T-helper 1 cell treated with Interleukin-12 subunit alpha and Interleukin-12 subunit beta and Interleukin-4 antibody, amounts not matched to agents 30 ng/mL and 1 ng/mL, for 36 hours (primary cell): ENCODE results near the gene MEGF11. TPM values are rescaled to one million over a fixed set of nuclear protein-coding genes. Genes with fewer than 3 reads are reported as not detected.

ENCODE experiments used
- intact Hi-C: fragments of 100-400 bp; cut with micrococcal nuclease; formaldehyde crosslinking; loops from one replicate; pipeline ENCODE4 v1.15.1; 2024
- total RNA-seq: library from RNA; stranded (reverse); gene quantifications from 2 replicates; pipeline ENCODE4 v1.2.3, GENCODE V29; 2022

Gene MEGF11
- total RNA-seq, 1 donor from 2014 or later, result 0.78 TPM

DNA sequence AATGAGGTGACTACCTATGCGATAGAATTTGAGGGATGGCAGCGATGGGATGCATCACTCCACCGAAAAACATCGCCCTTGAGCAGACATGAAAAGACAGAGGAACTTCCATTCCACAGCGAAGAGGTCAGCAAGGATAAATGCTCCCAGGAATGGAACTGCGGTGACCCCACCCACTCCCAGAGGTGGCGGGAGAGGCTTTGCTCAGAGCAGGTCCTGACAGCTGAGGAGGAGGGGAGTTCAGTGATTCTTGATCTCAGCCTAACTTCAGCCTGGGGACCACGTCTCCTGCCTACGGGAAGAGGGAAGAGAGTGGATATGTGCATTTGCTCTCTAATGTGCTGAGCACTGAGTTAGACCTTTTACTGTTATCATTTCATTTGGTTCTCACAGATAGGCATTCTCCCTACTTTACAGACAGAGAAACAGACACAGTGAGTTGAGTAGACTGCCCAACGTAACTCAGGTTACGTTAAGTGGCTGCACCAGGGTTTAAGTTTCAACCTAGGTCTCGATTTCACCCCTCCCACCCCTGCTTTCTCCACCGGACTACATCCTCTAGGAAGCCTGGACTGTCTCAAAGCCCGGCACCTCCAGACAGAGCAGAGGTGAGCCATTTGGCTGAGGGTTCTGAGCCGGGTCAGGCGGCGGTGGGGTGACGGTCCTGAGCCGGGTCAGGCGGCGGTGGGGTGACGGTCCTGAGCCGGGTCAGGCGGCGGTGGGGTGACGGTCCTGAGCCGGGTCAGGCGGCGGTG, 214.3 kb downstream of the MEGF11 start:
- intact Hi-C loops, result no loop called here

GRCh38 chr15:66038387-66039116, 215.0 kb downstream of the MEGF11 start:
- intact Hi-C loops, result no loop called here

DNA sequence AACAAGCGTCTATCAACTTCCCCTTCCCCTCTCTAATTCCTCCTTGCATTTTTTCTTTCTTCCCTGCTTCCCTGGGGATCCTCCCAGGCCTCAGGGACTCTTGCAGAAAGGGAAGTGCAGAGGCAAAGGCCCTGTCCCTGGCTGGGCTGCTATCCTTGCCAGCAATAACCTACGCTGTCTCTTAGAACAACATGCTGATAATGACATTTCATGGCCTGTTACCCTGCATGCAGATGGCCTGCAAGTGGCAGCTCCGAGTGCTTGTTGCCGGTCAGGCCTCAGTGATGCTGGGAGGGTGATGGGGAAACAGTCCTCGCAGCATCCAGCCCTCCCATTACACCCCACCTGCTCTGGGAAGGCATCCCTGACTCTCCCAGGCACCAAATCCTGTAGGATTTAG, 216.7 kb downstream of the MEGF11 start:
- intact Hi-C loops, result no loop called here

DNA sequence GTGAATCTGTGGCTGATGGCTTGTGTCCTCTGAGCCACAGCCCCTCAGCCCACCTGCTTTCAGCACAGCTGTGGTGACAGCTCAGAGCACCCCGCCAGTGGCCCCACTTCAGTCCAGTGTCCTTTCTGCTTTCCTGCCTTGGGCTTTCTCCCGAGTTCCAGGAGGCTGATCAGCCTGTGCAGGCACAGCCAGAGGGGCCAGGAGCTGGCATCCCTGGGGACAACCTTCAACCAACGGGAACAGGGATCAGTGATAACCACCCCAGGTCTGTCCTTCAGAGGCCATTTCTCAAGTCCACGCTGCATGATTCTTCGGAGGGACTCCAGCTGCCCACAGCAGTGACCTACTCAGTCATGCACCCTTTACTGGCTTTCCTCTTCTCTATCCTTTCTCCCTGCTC, 217.6 kb downstream of the MEGF11 start:
- intact Hi-C loops, result no loop called here

- intact Hi-C loops, result no loop called here
Observed at GRCh38 chr15:66033143-66033542, 220.4 kb downstream of the MEGF11 start.

DNA sequence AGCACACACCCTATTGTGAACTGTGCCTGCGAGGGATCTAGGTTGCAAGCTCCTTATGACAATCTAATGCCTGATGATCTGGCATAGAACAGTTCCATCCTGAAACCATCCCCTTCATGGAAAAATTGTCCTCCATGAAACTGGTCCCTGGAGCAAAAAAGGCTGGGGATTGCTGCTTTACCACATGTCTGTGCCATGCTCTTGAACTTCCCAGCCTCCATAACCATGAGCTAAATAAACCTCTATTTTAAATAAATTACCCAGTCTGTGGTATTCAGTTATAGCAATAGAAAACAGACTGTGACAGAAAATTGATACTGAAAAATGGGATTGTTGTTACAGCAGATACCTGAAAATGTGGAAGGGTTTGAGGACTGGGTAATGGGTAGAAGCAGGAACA, 221.5 kb downstream of the MEGF11 start:
- intact Hi-C loops, result no loop called here

DNA sequence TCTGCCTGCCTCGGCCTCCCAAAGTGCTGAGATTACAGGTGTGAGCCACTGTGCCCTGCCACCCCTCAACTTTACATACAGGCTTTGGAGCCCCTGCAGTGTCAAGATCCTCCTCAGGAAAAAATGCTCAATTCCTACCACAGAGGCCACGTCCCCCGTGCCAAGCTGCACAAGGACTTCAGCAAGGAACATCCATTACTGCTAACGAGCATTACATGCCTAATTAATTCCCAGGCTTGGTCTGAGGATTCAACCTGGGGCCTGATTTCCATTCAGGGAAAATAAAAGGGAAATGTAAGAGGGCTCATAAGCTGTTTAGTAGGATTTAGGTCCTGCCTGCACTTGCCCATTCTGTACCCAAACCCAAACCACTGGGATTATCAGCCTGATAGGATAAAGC, 222.9 kb downstream of the MEGF11 start:
- intact Hi-C loops, result no loop called here

GRCh38 chr15:66029650-66030049, 223.9 kb downstream of the MEGF11 start:
- intact Hi-C loops, result no loop called here

- intact Hi-C loops, result no loop called here
Observed at GRCh38 chr15:66027268-66027805, 226.2 kb downstream of the MEGF11 start.

DNA sequence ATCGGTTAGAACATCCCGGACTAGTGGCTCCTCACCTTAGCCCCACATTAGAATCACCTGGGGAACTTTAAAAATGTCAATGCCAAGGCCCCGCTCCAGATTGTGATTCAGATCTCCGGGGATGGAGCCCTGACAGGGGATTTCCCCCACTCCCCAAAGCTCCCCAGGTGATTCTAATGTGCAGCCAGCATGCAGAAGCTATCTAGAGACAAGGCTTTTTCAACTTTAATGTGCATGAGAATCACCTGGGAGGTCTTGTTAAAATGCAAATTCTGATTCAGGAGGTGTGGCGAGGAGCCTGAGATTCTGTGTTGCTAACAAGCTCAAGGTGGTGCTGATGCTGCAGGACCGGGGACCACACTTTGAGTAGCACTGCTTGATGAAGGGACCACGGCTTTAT, 227.6 kb downstream of the MEGF11 start:
- intact Hi-C loops, result no loop called here

DNA sequence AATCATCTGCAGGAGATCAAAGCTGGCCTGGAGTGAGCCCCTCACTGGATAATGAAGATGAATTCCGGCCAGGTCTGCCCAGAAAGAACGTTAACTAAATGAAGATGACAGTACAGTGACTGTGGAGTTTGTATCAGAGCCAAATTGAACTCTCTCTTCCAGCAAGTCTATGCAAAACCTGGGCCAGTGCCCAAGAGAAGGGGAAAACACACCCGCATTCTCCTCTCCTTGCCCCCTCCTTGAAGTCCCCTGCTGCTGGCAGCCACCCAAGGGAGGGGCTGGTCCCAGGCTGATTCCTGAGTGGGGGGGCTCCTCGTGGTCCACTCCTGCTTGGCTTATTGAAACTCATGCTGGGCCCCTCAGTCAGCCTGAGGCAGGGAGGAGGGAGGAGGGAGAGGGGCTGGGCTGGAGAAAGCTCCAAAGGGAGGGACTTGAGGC, 228.5 kb downstream of the MEGF11 start:
- intact Hi-C loops, result no loop called here

DNA sequence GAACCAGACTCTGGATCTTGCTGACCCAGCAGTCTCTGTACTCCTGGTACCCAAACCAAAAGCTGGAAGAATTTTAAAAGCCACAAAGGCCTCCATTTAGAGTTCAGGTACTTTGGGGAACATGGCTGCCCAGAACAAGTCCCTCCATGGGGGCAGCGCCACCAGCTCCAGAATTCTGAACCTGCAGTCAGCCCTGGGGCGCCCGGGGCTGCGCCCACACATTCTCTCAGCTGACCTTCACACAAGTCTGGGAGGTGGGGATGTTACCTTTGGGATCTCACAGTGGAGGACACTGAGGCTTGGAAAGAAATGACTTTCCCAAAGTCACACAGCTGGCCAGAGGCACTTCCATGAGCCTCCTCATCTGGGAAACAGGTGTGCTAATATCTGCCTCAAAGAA, 229.4 kb downstream of the MEGF11 start:
- intact Hi-C loops, result no loop called here

- intact Hi-C loops, result no loop called here
Observed at GRCh38 chr15:66023311-66023972, 230.1 kb downstream of the MEGF11 start.

DNA sequence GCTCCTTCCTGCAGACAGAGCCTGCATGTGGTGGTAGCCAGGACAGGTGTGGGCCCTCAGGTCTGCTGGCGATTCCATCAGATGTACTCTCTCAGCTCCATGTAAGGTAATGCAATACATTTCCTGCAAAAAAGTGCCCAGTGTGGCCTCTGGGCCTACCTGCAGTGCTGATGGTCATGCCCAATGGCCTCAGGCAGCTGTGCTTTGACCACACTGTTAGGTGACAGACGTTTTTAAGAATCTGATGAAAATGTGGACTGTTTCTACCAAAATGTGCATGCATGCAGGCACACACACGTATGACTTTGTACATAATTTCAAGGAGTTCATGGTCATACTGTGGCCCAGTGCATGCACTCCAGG, 231.4 kb downstream of the MEGF11 start:
- intact Hi-C loops, result no loop called here

GRCh38 chr15:66021496-66022162, 231.9 kb downstream of the MEGF11 start:
- intact Hi-C loops, result no loop called here

DNA sequence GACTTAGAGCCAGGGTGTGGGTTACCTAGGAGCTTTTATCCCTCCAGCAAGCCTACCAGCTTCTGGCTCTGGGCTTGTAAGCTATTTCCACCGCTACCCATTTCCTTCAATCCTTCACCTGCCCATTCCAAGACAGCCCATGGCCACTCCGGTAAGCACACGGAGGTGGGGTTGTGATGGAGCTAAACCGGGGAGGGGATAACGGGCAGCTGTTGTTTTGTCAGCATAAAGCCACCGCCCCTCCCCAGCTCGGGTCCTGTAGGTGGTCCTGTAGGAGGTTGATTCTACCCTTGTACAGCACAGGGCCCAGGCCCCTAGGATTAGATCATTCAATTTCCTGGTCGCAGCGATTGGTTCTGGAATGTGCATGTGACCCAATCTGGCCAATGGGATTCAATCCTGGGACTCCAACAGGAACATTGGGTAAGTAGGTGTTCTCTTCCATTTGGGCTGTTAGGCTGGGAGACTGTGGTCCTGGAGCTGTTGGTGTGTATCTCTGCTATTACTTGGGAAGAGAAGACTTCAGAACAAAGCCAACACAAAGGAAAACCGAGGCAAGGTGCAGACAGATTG, 233.6 kb downstream of the MEGF11 start:
- intact Hi-C loops, result no loop called here

DNA sequence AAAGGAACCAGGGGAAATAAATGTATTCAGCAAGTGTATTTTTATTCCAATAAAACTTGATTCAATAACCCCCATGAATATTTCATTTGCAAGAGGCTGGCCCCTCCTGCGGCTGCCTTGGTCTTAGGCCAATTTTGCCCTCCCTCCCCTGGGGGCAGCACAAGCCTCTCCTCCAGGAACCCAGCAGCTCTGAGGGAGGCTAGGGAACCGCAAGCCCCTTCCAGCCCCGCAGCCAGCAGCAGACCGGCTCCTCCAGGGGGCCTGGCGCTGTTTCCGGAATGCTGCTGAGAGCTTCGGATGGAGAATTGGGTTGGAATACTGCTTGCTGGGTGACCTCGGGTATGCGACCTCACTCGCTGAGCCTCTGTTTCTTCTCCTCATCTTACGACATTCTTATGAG, 234.2 kb downstream of the MEGF11 start:
- intact Hi-C loops, result no loop called here

- intact Hi-C loops, result no loop called here
Observed at GRCh38 chr15:66018488-66018797, 235.1 kb downstream of the MEGF11 start.

GRCh38 chr15:66017792-66018487, 235.6 kb downstream of the MEGF11 start:
- intact Hi-C loops, result no loop called here

DNA sequence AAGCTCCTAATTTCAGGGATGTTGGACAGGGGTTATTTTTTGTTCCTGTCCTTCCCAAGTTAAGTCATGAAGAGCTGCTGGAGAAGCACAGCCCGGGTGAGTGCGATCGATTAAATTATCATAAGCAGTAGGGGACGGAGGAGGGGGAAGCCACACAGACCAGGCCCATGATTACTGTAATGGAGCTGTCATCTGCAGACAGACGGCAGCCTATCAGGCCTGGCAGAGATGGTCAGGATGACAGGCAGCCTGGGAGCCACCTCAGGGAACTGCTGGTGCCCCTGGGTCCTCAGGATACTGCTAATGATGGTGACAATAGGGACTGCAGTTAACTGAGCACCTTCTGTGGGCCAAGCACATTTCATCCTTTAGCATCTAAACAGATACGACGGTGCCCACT, 236.6 kb downstream of the MEGF11 start:
- intact Hi-C loops, result no loop called here

DNA sequence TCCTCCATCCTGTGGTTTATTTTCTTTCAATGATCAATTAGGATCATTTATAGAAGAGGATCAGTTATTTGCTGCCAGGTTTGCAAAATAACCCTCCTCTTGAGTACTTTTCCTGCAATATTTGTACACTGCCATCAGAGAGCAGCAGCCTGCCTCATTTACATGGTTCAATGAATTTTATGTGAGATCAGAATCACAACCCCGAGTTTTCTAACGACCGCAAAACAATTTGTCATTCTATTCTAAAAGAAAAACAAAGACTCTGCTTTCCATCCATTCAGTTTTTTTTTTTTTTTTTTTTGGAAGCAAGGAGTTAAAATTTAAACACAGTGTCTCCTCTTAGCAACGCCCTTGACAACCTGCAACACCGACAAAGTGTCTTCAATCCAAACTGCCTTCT, 237.4 kb downstream of the MEGF11 start:
- intact Hi-C loops, result no loop called here
